ES-I3 (cell line): Measurements from ENCODE around the gene KCNMB2.
"Not testable (repeated sequence)": the region's sequence is repeated elsewhere in the genome, so short reads cannot be mapped to it uniquely, and the experiment has no call there.

Source experiments
- H3K36me3 ChIP-seq: 2 replicates; pipeline ENCODE4 v1.6.1; 2013; ENCODE audit warnings: mild to moderate bottlenecking, low read length, control low read depth, moderate library complexity; ENCODE audit not compliant: insufficient read depth
- H3K4me1 ChIP-seq: 2 replicates; pipeline ENCODE4 v1.6.1; 2013; ENCODE audit warnings: mild to moderate bottlenecking, control low read depth, low read length; ENCODE audit not compliant: insufficient read depth
- H3K9ac ChIP-seq: 2 replicates; pipeline ENCODE4 v1.6.1; 2013; ENCODE audit warnings: low read depth, mild to moderate bottlenecking, low read length, moderate library complexity
- H3K9me3 ChIP-seq: 2 replicates; pipeline ENCODE4 v1.6.1; 2013; ENCODE audit warnings: mild to moderate bottlenecking, low read length, moderate library complexity; ENCODE audit not compliant: control insufficient read depth, insufficient read depth

Gene KCNMB2

DNA sequence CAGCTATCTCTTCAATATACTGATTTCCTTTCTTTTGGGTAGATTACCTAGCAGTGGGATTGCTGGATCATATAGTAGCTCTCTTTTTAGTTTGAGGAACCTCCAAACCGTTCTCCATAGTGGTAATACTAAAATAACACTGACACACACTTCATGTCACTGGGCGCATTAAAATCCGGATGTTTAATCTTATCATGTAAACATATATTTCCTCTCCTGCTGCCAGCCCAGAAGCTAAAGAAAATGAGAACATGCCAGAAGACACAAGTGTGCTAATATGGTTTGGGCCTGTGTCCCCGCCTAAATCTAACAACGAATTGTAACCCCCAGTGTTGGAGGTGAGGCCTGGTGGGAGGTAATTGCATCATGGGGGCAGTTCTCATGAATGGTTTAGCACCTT lies 23.6 kb upstream of the KCNMB2 start:
- no peaks in the 10 kb centered on the region for H3K4me1 ChIP-seq
- no peaks in the 10 kb centered on the region for H3K9me3 ChIP-seq
- no peak overlapping the region for H3K9ac ChIP-seq
- H3K36me3 ChIP-seq, result no peaks in the 10 kb centered on the region

DNA sequence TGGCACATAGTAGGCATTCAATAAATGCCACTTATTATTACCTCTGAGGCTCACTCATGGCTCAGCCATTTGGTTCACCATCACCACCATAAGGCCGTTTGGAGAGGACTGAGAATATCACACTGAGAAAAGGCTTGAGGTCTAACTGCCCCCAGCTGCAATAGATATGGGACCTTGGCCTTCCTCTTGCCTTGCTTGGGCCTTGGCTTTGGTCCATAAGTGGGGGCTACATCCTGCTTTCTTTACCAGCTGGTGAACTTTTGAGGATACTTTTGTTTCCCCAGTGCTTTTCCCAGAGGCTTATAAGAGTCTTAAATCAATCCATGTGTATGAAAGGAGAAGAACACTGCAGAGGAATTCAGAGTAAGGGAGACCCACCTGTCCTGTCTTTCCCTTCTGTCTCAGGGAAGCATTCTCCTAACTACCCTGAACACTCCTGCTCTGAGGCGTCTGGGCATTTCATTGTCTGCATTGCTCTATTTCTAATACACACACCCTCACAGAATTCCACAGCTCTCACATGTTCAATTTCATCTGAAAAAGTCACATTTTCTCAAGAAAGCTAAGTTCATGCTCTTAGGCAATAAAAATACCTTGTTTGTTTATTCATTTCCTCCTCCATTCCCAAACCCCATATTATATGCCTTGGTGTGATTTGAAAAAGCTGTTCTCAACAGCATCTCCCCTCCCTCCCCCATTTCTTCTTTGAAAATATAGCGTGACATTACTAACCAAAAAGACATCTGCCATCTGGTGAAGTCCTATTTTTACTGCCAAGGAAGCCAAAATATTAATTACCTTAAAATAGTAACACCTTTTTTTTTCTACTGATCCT lies 22.5 kb upstream of the KCNMB2 start:
- H3K36me3 ChIP-seq, result no peaks in the 10 kb centered on the region
- no peak overlapping the region for H3K9ac ChIP-seq
- no peaks in the 10 kb centered on the region for H3K9me3 ChIP-seq
- H3K4me1 ChIP-seq, result no peaks in the 10 kb centered on the region

DNA sequence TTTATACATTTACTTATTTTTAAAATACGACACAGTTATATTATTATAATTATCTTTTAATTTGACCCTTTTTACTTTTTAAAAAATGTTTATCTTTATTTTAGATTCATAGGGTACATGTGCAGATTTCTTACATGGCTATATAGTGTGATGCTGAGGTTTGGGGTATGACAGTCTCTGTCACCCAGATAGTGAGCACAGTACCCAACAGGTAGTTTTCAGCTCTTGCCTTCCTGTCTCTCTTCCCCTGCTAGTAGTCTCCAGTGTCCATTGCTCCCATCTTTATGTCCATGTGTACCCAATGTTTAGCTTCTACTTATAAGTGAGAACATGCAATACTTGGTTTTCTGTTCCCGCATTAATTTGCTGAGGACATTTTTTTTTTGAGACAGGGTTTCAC lies 21.8 kb upstream of the KCNMB2 start:
- Histone ChIP-seq H3K4me1 (no peaks in the 10 kb centered on the region), H3K9me3 (no peaks in the 10 kb centered on the region), H3K9ac (no peak overlapping the region), H3K36me3 (no peaks in the 10 kb centered on the region)

DNA sequence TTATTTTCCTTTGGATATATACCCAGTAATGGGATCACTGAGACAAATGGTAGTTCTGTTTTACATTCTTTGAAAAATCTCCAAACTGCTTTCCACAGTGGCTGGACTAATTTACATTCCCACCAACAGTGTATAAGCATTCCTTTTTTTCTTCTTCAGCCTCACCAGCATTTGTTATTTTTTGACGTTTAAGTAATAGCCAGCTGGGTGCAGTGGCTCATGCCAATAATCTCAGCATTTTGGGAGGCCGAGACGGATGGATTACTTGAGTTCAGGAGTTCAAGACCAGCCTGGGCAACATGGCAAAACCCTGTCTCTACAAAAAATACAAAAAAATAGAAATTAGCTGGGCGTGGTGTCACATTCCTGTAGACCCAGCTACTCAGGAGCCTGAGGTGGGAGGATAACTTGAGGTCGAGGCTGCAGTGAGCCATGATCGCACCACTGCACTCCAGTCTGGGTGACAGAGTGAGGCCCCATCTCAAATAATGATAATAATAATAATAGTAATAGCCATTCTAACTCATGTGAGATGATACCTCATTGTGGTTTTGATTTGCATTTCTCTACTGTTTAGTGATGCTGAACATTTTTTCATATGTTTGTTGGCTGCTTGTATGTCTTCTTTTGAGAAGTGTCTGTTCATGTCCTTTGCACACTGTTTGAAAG lies 21.0 kb upstream of the KCNMB2 start:
- H3K36me3 ChIP-seq, H3K4me1 ChIP-seq, H3K9ac ChIP-seq, H3K9me3 ChIP-seq: not testable (repeated sequence)

DNA sequence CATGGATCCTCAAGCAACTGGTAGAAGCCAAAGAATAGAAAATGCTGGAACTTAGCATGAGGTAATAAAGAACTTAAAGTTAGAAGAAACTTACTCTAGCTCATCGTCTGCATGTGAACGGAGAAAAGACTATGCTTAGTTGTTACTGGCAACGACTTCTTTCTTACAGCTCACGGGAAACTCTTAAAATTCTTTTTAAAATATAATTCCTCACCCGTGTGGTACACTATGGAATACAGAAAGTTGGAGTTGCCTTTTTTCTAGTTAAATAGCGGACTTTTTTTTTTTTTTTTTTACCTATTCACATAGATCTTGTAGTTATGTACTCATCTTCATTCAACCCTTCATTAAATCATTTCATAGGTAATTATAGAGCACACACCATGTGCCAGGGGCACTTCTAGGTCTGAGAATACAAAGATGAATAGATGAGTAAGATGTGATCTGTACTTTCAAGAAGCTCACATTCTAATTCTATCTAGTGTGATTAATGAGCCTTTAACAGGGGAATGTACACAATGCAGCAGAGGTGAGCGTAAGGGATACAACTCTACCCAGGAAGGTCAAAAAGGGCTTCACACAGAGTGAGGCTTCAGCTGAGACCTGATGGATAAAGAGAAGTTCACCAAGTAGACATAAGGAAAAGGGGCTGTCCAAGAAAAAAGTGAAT lies 18.4 kb upstream of the KCNMB2 start:
- no peaks in the 10 kb centered on the region for H3K9me3 ChIP-seq
- H3K4me1 ChIP-seq, result no peaks in the 10 kb centered on the region
- no peak overlapping the region for H3K9ac ChIP-seq
- H3K36me3 ChIP-seq, result no peaks in the 10 kb centered on the region

DNA sequence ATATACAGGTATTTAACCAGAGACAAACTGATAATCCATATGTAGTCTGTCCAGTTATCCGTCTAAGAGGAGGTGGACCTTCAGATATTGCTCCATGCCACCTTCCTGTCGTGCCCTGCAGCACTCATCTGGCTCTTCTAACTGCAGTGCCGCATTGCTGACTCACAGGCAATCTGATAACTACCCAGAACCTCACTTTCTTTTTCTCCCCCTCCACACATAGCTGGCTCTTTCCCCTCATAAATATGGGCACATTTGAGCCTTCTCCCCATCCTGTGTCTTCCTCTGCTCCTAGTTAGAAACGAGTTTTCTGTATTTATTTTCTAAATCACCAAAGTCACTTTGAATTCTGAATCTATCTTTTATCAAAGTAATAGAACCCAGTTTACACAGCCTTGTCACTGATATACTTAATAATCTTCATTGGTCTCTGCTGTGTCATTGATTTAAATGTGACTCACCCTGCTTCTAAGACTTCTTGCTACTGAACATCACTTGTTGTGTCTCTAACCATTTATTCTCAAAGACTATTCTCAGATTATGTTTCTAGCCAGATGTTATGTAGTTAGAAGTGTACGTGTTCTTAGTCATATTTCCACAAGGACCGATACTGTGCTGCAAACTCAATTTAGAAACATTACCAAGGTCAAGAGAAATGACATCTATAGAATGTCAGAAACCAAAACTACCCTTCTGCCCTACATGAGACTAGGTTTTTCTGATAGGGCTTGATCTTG lies 17.4 kb upstream of the KCNMB2 start:
- Histone ChIP-seq H3K9me3 (no peaks in the 10 kb centered on the region), H3K36me3 (no peaks in the 10 kb centered on the region), H3K4me1 (no peaks in the 10 kb centered on the region), H3K9ac (no peak overlapping the region)

DNA sequence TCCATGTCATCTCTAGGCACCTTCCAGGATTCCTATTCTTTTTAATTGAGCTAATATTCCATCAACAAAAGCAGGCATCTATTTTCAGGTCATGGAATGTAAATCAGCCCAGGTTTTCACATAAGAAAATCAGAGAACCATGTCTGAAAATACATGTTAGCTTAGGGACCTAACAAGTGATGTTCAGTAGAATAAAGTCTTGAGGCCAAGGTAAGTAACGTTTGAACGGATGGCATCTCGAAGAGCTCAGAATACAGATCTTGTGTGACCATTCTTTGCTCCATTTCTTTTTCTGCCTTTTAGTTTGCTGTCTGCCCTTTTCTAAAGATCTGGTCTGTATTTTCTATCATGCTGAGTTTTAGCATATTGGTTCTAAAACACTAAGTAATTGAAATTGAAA lies 16.5 kb upstream of the KCNMB2 start:
- Histone ChIP-seq H3K9ac (no peak overlapping the region), H3K9me3 (no peaks in the 10 kb centered on the region), H3K36me3 (no peaks in the 10 kb centered on the region), H3K4me1 (no peaks in the 10 kb centered on the region)

DNA sequence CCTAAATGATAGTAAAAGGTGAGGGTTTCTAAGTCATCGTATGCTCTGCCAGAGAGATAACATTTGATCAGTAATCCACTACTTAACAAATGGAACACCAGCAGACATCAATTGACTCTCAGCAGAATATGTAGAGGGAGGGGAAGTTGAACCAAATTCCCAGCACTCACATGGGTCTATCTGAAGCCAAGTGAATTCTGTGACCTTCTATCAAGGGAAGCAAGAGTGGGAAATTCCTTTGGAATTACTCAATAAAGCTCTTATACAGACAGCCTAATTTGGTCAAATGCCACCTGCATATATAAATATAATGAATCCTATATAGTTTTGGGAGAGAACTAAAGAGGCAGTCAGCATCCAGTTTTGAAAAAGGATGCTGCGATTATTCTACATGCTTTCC lies 15.8 kb upstream of the KCNMB2 start:
- Histone ChIP-seq H3K9ac (no peak overlapping the region), H3K36me3 (no peaks in the 10 kb centered on the region), H3K9me3 (no peaks in the 10 kb centered on the region), H3K4me1 (0 out of 2 replicates have a peak, but pooled peaks cover 4% of the 10 kb centered on the region)

DNA sequence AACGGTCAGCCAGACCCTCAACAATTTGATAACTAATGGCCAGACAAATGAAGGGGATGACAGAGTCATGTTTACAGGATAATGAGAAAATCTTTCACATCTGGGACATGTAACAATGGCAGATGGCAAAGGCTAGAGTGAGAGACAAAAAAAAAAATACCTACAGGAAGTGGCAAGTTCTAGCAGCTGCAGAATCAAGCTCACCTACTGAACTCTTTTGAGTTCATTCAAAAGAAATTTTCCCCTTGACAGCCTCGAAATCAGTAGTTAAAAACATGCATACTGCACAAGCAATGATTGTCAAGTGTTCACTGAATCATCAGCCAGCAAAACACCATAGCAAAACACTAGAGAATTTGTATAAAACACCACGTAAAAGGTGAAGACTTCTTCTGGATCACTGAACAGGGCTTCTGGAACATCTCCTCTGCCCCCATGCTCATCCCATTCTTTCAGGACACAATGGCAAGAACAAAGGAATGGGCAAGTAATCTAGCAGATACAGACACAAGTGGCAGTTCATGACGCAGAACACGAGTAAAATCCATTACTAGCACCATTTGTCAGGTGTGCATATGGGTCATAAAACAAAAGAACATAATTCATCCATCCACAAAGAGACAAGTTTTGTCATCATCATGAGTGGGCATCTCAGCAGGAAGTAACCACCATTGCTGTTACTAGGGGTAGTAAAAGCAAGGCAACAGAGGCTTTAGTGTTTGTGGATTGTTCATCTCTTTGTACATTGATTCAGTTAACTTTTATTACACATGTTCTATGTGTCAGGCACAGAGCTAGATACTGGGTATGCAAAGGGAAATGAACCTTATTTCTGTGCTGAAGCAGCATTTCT lies 13.8 kb upstream of the KCNMB2 start:
- Histone ChIP-seq H3K9ac (no peak overlapping the region), H3K36me3 (no peaks in the 10 kb centered on the region), H3K4me1 (0 out of 2 replicates have a peak, but pooled peaks cover 4% of the 10 kb centered on the region), H3K9me3 (no peaks in the 10 kb centered on the region)

DNA sequence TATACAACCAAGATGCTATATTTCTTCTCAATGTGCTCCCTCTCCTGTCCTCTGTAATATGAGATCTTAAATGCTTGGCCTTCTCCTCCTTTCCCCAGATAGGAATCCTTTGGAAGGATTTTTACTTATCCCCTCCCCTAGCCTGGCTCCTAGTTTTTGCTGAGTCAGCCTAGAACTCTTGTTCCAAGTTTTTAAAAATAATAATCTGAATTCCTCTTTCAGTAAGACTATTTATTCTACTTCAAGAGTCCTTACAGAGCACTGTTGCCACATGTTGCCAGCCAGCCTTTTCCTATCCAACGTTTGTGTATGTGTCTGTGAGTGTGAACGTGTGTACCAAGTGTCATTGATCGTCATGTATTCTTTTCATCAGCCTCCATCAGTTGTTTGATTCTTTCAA lies 11.0 kb upstream of the KCNMB2 start:
- H3K4me1 ChIP-seq, result 0 out of 2 replicates have a peak, but pooled peaks cover 4% of the 10 kb centered on the region
- no peaks in the 10 kb centered on the region for H3K36me3 ChIP-seq
- H3K9me3 ChIP-seq, result no peaks in the 10 kb centered on the region
- no peak overlapping the region for H3K9ac ChIP-seq

DNA sequence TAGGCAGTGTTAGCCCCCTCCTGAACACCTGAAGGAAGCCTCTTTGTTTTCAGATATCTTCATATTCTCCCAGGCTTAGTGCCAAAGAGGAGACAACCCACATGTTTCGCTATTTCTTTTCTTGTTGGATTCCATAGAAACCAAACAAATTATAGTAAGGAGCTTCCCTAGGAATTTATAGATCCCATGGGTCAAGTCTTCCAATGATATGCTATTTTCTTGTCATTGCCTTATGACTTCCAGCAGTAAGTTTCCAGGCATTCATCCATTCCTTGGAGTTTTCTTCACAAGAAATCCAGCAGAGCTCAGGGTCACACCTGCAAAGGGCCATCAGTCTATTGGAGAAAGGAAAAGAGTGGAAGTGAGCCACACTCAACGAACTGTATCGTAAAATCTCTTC lies 9.9 kb upstream of the KCNMB2 start:
- H3K4me1 ChIP-seq, result 0 out of 2 replicates have a peak, but pooled peaks cover 4% of the 10 kb centered on the region
- no peaks in the 10 kb centered on the region for H3K36me3 ChIP-seq
- H3K9me3 ChIP-seq, result 0 out of 2 replicates have a peak, but pooled peaks cover 2% of the 10 kb centered on the region
- no peak overlapping the region for H3K9ac ChIP-seq

DNA sequence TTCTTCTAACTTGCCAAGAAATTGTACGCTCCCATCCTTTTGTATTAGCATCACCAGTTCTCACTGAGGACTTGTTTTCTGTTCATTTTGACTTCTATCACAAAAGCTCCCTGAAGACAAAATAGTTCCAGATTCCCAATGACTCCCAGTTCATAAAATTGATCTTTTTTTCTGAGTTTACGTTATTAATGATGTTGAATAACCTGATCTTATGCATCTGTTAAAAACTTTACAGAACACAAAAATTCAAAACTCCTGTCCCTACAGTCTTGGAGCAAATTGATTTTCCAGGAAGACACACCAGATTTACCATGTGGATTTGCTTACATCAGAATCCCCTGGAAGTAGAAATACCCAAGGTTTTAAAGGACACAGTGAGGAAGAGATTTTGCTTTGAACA lies 8.3 kb upstream of the KCNMB2 start:
- H3K9me3 ChIP-seq, result 0 out of 2 replicates have a peak, but pooled peaks cover 2% of the 10 kb centered on the region
- H3K36me3 ChIP-seq, result no peaks in the 10 kb centered on the region

DNA sequence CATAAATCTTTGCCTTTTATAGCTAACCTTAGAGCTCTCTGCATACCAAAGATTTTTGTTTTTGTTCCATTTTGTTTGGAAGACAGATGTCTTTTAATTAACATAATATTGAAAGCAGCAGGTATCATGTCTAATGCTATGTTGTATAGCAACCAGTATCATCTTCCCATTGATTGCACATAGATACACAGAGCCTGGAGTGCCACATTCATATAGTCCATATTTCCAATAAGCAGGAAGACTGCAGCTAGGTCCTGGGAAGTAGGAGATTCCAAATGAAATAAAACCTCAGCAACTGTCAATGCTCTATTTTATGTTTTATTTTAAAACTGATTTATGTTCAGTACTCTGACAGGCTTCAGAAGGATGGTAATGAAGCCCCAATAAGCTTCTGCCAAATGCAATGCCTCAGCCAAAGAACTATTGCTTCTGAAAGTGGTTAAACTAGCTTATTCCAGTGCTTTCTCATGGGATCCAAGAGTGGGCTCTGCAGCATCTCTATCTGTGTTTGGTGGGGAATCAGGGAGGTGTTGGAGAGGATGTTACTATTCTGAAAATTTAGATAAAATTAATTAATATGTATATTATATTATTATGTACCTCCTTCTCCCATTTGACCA lies 6.5 kb upstream of the KCNMB2 start:
- H3K36me3 ChIP-seq, result no peaks in the 10 kb centered on the region
- 0 out of 2 replicates have a peak, but pooled peaks cover 2% of the 10 kb centered on the region for H3K9me3 ChIP-seq
- peaks cover 8% of the 10 kb centered on the region for H3K4me1 ChIP-seq
- H3K9ac ChIP-seq, result no peak overlapping the region

More for the DNA sequence above, 8.3 kb upstream of the KCNMB2 start:
- Histone ChIP-seq H3K9ac (no peak overlapping the region), H3K4me1 (0 out of 2 replicates have a peak, but pooled peaks cover 4% of the 10 kb centered on the region)
